Measurements from ENCODE around the gene LRP1B. TPM values are rescaled to one million over a fixed set of nuclear protein-coding genes. Genes with fewer than 3 reads are reported as not detected.
A peak's percentile ranks its signal among the peaks of the same experiment; 100 is the strongest.
"Not testable (repeated sequence)": the region's sequence is repeated elsewhere in the genome, so short reads cannot be mapped to it uniquely, and the experiment has no call there.

The LRP1B gene
- total RNA-seq, 4 donors from 2014 or later: 37.1 to 82.7 (median 50.9) TPM

DNA sequence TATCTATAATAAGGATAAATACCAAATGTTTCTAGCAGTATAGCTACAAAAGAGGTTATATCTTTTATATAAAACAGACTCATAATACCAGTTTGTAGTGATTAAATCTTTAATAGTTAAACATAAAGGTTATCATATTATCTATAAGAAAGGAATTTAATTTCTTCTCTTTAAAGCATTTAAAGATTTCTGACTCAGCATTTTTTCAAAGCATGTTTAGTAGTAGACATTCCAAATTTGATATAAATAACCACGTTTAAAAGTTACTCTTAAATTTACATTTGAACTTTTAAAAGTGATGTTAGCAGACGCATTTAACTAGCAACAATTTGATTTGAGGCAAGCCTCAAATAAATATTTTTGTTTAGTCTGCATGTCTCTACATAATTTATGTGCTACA lies 1842.6 kb downstream of the LRP1B start:
- no peaks in the 10 kb centered on the region for H3K4me1 ChIP-seq
- 73 to 84% methylated on average over 2 of the region's 2 CpGs for WGBS, 2 donors
- intact Hi-C loops (cut with DNase I): no loop called here
- DNase-seq: no peak
- H3K4me3 ChIP-seq (replicated peaks in 1 of 3): no peak overlapping the region
- H3K36me3 ChIP-seq: no peaks in the 10 kb centered on the region
- TF ChIP-seq, protein P1, sequence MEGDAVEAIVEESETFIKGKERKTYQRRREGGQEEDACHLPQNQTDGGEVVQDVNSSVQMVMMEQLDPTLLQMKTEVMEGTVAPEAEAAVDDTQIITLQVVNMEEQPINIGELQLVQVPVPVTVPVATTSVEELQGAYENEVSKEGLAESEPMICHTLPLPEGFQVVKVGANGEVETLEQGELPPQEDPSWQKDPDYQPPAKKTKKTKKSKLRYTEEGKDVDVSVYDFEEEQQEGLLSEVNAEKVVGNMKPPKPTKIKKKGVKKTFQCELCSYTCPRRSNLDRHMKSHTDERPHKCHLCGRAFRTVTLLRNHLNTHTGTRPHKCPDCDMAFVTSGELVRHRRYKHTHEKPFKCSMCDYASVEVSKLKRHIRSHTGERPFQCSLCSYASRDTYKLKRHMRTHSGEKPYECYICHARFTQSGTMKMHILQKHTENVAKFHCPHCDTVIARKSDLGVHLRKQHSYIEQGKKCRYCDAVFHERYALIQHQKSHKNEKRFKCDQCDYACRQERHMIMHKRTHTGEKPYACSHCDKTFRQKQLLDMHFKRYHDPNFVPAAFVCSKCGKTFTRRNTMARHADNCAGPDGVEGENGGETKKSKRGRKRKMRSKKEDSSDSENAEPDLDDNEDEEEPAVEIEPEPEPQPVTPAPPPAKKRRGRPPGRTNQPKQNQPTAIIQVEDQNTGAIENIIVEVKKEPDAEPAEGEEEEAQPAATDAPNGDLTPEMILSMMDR (IDR thresholded peaks at IDR 0.05): no peak
- no peak for TF ChIP-seq POLR2A (IDR thresholded peaks at IDR 0.05)
- no peaks in the 10 kb centered on the region for H3K27me3 ChIP-seq
- H3K9me3 ChIP-seq: no peaks in the 10 kb centered on the region
- no peak overlapping the region for H3K27ac ChIP-seq

DNA sequence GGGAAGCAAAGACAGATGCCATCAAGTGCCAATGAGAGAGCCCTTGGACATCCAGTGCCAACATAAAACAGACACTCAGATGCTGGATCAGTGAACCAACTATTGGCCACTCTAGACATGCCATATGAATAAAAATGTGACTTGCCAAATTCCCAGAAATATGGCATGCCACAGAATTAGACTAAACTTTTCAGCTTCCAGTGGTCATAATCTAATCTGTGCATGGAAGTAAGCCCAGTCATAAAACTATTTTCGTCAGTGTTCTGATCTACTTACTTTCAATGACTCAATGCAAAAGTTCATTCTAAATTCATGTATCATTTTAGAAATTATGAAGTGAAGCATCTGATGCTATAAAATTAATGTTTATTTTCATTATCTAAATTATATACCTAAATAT lies 1844.4 kb downstream of the LRP1B start:
- Histone ChIP-seq H3K4me3 (replicated peaks in 1 of 3) (no peak overlapping the region), H3K4me1 (no peaks in the 10 kb centered on the region), H3K36me3 (no peaks in the 10 kb centered on the region), H3K27ac (no peak overlapping the region), H3K27me3 (no peaks in the 10 kb centered on the region), H3K9me3 (no peaks in the 10 kb centered on the region)
- TF ChIP-seq, protein P1 (IDR thresholded peaks at IDR 0.05): no peak
- no peak for TF ChIP-seq POLR2A (IDR thresholded peaks at IDR 0.05)
- DNase-seq: no peak
- WGBS, 2 donors: 74 to 83% methylated on average over 1 of the region's 1 CpG
- intact Hi-C loops (cut with DNase I): no loop called here

DNA sequence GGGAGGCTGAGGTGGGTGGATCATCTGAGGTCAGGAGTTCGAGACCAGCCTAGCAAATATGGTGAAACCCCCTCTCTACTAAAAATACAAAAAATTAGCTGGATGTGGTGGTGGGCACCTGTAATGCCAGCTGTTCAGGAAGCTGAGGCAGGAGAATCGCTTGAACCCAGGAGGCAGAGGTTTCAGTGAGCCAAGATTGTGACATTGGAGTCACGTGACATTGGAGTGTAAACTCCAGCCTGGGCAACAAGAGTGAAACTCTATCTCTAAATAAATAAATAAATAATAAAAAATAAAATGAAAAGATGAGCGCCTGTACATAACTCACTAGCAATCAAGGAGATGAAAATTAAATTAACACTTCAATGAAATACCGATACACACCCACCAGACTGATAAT lies 1853.5 kb downstream of the LRP1B start:
- DNase-seq; H3K4me1 ChIP-seq; H3K27ac ChIP-seq; intact Hi-C loops (cut with DNase I); H3K36me3 ChIP-seq; H3K4me3 ChIP-seq (replicated peaks in 1 of 3); H3K9me3 ChIP-seq; H3K27me3 ChIP-seq: not testable (repeated sequence)
- WGBS, 2 donors: 55 to 56% methylated on average over 5 of the region's 5 CpGs

DNA sequence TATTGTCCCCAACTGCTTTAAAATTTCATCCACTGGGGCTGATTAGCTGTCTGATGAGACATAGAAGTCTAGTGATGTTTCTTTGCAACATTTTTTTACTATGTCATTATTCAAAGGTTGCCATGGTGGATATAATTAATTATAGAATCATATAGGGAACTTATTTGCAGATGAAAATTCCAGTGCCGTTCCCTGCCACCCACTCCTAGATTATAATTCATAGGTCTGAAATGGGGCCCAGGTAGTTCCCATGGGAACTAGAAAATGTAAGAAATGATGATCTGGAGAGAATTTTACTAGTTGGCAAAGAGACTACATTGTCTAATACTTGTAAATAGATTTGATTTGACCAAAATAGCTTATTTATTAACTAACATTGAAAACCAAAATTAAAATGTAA lies 1854.2 kb downstream of the LRP1B start:
- Histone ChIP-seq H3K27ac (no peak overlapping the region), H3K9me3 (no peaks in the 10 kb centered on the region)

DNA sequence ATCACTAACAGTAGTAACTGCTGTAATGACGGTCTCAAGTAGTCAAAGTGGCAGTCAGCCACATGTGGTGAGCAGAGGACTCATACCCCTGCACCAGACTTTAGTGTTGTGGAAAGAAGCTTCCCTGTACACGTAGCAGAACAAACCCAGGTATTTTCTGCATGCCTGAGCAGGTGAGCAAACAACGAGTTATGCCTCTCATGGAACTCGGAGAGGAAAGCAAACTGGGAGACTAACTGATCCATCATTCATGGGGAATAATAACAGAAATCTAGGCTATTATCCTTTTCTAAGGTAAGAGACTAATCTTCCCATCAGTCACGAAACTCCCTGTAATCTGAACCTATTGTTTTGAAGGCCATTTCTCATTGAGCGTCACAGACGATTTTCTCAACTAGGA lies 1855.4 kb downstream of the LRP1B start:
- TF ChIP-seq POLR2A (IDR thresholded peaks at IDR 0.05): no peak
- TF ChIP-seq, protein P1 (IDR thresholded peaks at IDR 0.05): no peak
- H3K9me3 ChIP-seq: no peaks in the 10 kb centered on the region
- H3K27ac ChIP-seq: no peak overlapping the region
- intact Hi-C loops (cut with DNase I): no loop called here
- H3K27me3 ChIP-seq: no peaks in the 10 kb centered on the region
- peak in 1 of 2 donors; percentile 5 for DNase-seq
- H3K4me3 ChIP-seq (replicated peaks in 1 of 3): no peak overlapping the region
- H3K36me3 ChIP-seq: no peaks in the 10 kb centered on the region
- H3K4me1 ChIP-seq: no peaks in the 10 kb centered on the region
- WGBS, 2 donors: 45% methylated on average over 7 of the region's 7 CpGs

More for the DNA sequence above, 1854.2 kb downstream of the LRP1B start:
- Histone ChIP-seq H3K36me3 (no peaks in the 10 kb centered on the region), H3K4me1 (no peaks in the 10 kb centered on the region), H3K4me3 (replicated peaks in 1 of 3) (no peak overlapping the region), H3K27me3 (no peaks in the 10 kb centered on the region)
- intact Hi-C loops (cut with DNase I): no loop called here
- TF ChIP-seq, protein P1 (IDR thresholded peaks at IDR 0.05): no peak
- TF ChIP-seq POLR2A (IDR thresholded peaks at IDR 0.05): no peak
- DNase-seq: no peak
- WGBS, 2 donors: 51 to 82% methylated on average over 1 of the region's 1 CpG

DNA sequence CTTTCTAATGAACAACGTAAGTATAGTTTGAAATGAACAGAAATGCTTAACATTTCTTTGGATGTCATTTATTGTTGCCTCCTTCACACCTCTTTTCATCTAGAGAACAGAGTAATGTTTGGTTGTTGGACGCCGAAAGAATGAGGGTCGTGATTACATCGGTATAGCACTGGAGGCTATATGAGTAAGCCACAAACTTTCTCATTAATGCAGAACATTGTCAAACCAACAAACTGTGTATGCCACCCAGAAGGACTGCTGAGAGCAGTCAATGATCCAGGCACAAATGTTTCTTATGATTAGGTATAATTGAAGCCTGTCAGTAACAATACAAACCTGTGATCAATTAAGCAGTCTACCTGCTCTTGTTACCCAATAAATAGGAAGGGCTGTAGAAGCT lies 1855.9 kb downstream of the LRP1B start:
- intact Hi-C loops (cut with DNase I): no loop called here
- Histone ChIP-seq H3K27ac (no peak overlapping the region), H3K36me3 (no peaks in the 10 kb centered on the region), H3K9me3 (no peaks in the 10 kb centered on the region), H3K27me3 (no peaks in the 10 kb centered on the region), H3K4me3 (replicated peaks in 1 of 3) (no peak overlapping the region), H3K4me1 (no peaks in the 10 kb centered on the region)
- WGBS, 2 donors: 90 to 95% methylated on average over 5 of the region's 5 CpGs
- DNase-seq: no peak
- no peak for TF ChIP-seq POLR2A (IDR thresholded peaks at IDR 0.05)
- TF ChIP-seq, protein P1 (IDR thresholded peaks at IDR 0.05): no peak

Data from thyroid gland (tissue), 4 donors.